ENCODE results near the gene TP63.
"Not testable (repeated sequence)": the region's sequence is repeated elsewhere in the genome, so short reads cannot be mapped to it uniquely, and the experiment has no call there.

The TP63 gene

DNA sequence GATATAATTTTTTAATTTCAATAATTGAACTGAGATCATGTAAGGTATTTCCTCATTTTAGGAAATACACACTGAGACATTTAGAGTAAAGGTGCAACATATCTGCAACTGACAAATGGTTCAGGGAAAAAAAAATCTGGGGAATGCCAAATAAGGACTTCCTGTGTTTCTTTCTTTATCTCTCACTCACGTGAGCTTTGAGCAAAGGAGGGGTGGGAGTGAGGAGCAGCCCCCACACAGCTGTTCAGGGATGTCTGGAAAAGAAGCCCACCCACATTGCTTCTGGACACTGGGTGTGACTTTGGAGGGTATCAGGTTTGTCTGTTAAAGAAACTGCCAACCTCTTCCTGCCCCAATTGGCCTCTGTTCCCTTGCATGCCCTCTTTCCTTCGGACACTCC is 5.6 kb upstream of the TP63 start:
- DNase-seq (ENCODE audit: low read depth in 2 of 2): no peak

DNA sequence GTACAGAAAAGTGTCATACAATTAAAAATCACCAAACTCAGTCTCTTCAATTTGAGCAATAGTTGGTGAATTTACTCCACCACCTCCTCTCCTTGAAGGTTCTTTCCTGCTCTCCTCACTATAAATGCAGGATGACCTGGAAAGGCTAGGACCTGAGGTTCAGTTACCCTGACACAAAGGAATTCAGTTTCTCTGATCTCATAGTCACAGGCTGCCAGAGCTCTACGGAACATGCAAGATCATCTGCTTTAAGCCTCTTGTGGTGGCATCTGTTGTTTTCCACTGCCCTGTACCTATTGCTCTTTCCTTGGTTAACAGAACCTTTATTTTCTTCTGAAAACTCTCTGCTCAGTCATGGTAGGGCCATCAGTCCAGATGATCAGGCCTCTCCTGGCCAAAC is 4.9 kb upstream of the TP63 start:
- no peak for DNase-seq (ENCODE audit: low read depth in 2 of 2)

DNA sequence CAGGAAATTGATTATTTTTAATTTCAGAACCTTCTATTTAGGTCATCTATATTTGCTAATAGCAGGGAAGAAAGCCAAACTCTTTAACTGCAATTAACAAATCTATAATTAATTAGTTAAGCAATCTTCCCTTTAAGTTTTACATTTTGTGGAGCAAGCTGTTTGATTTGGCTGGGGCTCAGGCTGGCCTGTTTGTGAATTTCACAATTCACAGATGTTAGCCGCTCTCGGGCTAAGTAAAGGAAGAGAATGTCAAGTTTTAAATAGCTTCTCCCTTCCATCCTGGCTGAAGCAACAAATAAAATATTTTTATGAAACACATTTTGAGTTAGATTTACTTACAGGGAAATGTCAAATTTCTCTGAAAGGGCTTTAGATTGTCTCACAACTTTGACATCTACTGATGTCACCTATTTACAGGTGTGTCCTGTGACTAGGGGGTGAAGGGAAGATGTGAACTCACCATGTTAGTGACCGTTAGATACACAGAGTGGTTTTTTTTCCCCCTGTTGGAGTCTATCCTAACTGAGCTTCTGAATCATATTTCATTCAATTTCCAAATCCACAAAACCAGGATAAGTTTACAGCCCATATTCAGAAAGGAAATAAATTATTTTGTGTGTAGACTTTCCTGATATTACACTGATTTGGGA is 1.3 kb upstream of the TP63 start:
- DNase-seq (ENCODE audit: low read depth in 2 of 2): no peak

DNA sequence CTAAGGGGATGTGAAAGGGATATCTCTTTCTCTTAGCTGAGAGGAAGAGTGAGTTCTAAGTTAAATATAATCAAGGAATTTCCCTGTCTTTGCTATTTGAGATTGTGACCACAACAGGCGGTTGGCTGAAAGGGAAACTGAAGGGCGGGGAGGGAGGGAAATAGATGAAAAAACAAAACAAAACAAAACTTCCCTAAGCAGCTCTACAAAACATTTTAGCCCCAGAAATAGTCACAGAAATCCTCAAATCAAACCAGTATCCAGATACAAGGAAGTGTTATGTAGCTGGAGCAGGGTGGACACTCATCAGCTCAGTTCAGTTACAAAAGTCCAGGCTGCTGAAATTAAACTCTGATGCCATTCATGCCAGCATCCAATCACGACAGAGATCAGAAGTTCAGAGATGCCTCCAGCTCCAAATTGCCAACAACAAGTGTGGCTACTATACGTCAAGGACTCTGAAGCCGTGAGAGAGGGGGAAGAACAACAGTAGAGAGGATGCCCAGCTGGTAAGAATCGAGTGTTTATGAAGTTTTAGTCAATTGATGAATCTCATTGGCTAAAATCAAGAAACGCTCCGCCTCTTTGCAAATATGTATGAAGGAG is 319 bp upstream of the TP63 start:
- DNase-seq (ENCODE audit: low read depth in 2 of 2): no peak

DNA sequence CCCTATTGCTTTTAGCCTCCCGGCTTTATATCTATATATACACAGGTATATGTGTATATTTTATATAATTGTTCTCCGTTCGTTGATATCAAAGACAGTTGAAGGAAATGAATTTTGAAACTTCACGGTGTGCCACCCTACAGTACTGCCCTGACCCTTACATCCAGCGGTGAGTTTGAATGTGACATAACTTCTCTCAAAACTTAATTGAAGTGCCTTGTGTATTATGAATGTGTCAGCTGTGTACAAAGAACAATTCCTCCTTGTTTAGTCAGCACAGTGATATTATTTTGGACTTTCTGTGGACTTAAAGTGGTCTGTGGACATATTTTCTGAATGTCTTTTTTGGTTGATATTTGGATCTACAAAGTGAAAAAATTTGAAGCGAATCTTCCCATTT is 220 bp downstream of the TP63 start:
- DNase-seq (ENCODE audit: low read depth in 2 of 2): no peak

DNA sequence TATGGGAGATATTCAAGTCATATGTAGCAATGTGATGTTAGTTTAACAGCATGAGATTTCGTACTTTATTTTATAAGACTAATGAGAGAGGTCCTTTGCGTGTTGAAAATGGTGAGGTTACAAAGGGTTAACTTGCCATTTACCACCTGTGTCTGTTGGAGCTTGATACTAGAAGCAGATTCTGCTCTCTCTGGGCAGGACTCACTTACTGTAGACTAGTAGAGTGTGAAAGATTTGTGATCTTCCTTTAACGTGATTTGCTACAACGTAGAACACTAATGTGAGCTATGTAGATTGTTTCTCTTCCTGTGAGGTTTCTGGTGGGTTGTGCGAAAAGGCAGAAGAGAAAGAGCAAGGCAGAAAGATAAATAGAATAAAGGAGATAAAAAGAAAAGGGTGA is 1.1 kb downstream of the TP63 start:
- DNase-seq (ENCODE audit: low read depth in 2 of 2): no peak

DNA sequence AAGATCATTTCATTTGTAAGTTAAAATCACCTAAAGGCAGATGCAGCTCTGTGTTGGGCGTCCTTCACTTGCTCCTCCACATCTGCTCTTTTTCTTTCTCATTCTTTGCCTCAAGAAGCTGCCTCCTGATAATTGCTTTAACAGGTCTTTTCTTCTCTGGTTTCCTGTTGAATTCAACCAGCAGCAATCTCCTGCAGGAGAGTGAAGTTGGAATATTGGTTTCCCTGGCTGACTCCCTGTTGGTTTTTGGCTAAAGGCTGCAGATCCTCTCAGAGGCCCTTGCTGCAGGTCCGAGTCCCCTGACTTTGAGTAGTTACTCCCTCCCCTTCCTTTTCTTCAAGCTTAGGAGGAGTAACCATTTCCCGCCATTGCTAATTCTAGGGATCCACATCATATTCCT is 4.2 kb downstream of the TP63 start:
- DNase-seq (ENCODE audit: low read depth in 2 of 2): no peak

DNA sequence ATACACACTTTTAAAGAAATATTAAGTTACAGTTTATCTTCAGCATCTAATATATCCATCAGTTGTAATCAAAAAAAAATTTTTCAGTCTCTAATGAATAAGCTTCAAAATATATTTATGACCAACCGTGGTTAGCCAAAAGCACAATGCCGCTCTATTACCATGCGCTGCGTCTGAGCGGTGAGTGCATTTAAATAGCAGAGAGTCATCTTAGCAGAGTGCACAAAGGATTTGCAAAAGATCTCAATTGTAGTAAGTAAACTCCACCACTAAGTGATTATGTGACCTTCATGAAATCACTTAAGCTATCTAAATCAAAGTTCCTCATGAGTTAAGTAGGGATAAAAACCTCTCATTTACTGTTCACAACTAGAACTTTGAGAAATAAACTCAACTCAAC is 4.9 kb downstream of the TP63 start:
- DNase-seq (ENCODE audit: low read depth in 2 of 2): no peak

DNA sequence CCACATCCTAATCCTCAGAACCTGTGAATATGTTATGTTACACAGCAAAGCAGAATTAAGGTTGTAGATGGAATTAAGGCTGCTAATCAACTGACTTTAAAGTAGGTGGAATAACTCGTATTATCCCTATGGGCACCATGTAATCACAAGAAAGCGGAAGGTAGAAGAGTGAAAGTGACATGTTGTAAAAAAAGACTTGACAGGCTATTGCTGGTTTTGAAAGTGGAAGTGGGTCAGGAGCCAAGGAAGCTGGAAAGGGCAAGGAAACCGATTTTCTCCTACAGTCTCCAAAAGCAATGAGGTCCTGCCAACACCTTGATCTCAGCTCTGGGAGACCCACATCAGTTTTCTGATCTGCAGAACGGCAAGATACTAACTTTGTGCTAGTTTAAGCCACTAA is 6.6 kb downstream of the TP63 start:
- no peak for DNase-seq (ENCODE audit: low read depth in 2 of 2)

DNA sequence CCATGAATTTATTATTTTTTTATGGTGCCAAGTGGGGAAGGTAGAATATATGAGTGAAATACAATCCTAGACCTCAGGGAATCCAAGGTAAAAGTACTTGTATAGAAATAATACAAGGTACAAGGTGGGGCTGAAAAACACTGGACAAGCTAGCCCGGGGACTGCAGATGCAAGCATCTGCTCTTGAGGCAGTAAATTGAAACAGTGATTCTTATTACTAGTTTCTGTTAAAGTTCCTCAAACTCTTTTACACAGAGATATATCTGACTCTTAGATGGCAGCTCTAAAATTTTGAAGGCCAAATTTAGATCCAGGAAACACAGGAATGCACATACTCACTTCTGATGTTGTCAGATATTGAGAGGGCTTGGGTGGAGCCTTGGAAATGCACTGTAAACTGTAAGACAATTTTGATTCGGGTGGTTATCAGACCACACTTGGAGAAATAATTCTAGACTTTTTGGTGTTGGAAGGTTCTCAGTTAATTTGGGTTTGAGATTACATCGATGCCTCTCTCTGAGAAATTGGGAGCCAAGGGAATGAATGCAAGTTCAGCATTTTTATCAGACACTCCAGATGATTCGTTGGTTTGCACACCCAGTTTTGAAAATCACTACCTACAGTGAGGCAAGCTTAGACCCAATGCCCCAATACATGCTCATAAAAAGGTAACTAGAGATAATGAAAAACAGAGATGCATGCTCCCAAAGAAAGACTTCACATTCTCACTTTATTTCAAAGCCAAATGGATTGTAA is 7.3 kb downstream of the TP63 start:
- no peak for DNase-seq (ENCODE audit: low read depth in 2 of 2)

DNA sequence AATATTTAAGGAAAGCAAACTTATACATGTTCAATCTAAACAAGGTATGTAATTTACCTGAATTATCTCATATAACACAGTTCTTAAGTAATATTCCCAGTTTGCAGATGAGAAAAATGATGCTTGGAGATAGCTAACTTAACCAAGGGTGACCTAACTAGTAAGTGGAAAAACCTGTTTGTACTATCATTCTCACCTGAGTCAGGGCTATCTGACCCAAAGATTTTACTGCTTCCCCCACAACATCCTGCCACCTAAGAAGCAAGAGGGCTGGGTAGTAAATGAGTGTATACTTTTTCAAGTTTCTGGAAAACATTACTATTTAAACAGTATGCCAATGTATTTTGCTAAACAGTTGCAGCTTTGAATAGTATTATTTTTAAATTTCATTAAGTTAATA is 10.6 kb downstream of the TP63 start:
- DNase-seq (ENCODE audit: low read depth in 2 of 2): no peak

DNA sequence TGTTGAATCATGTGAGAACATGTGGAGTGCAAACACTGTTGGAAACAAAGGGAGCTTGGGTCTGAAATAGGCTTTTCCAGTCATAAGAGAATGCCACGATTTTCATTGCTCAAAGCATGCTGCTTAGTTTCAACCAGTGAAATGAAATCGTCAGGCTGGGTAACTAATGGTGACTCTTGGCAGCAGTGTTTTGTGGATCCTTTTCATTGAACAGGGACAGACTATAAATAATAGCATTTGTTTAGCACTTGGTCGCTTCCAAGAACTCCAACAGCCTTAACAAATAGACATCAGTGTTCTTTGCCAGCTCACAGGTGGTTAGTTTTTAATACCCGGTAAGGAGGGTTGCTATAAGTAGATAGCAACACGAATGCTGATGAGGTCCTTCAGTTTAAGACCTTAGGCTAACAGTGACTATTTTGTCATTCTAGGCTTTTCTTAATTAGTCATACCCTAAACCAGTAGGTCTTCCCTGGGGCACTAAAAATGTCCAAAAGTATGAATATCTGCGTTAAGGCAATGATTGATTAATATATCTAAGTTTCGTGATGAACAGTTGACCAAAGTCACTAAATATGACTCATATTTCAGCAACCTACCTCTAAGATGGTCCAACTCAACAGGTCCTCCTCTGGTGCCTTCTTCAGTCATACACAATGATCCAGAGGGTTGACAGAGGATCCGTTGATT is 15.8 kb downstream of the TP63 start:
- DNase-seq (ENCODE audit: low read depth in 2 of 2): no peak

DNA sequence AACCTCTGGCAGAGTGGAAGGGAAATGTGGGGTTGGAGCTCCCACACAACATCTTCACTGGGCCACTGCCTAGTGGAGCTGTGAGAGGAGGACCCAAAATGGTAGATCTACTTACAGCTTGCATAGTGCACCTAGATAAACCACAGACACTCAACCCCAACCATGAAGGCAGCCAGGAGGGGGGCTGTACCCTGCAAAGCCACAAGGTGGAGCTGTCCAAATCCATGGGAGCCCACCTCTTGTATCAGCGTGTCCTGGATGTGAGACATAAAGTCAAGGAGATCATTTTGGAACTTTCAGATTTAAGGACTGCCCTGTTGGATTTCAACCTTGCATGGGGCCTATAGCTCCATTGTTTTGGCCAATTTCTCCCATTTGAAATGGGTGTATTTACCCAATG is 20.9 kb downstream of the TP63 start:
- DNase-seq (ENCODE audit: low read depth in 2 of 2): no peak

DNA sequence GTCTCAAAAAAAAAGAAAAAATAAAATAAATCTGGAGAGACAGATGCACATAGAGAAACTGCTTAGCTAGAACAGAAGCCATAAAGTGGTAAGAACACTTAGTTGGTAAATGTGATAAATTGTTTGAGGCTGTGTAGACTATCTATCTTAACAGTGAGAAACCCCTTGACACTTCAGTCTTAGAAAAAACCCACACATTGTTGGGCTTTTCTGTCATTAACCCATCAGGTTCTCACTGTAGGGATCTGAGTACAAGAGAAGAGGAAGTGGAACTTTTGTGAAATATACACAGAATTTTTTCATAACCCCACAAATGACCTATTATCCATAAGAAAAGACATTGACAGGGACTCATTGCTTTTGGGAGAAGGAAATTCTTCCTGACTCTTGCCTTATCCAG is 24.4 kb downstream of the TP63 start:
- DNase-seq (ENCODE audit: low read depth in 2 of 2): no peak

DNA sequence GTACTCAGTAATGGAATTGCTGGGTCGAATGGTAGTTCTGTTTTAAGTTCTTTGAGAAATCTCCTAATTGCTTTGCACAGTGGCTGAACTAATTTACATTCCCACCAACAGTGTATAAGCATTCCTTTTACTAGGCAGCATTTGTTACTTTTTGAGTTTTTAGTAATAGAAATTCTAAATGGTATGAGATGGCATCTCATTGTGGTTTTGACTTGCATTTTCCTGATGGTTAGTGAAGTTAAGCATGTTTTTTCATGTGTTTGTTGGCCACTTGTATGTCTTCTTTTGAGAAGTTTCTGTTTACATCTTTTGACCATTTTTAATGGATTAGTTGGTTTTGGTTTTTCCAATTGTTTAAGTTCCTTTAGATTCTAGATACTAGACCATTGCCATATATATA is 28.4 kb downstream of the TP63 start:
- DNase-seq (ENCODE audit: low read depth in 2 of 2): no peak

DNA sequence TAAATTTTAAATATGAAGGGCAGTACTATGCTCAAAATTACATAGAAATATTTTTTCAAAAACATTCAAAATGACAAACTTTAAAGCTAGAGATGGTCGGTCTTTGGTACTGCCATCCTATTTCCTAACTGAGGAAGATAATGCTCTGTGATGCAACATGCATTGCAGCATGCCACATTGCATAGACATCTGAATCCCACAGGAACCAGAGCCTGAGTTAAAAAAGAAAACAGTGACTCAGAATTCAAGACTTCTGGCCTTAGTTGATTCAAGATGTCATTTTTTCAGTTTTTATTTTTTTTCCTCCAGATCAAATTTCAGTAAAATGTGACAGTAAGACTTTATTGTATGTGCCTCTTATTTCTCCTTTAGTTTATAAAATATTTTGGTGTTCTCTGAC is 33.1 kb downstream of the TP63 start:
- DNase-seq (ENCODE audit: low read depth in 2 of 2): no peak

DNA sequence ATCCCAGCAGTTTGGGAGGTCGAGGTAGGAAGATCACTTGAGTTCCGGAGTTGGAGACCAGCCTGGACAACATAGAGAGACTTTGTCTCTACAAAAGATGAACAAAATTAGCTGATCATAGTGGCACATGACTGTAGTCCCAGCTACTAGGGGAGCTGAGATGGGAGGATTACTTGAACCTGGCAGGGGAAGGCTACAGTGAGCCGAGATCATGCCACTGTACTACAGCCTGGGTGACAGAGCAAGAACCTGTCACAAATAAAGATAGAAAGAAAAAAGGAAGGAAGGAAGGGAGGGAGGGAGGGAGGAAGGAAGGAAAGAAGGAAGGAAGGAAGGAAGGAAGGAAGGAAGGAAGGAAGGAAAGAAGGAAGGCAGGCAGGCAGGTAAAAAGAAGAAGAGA is 41.2 kb downstream of the TP63 start:
- not testable (repeated sequence) for DNase-seq (ENCODE audit: low read depth in 2 of 2)

DNA sequence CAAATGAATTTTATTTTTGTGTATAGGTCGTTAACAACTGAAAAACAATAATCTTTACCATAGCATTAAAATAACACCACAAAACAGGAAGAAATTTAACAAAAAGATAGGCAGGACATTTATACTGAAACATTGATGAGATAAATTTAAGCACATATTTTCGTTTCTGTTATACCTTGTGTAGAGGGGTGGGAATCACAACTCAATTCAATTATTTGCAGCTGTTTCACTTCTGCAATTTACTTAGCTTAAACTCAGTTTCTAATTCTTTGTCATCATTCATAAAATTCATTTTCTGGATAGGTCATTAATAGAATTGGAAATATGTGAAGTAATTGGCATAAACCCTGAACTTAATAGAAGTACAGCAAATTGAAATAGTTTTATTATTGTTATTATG is 42.3 kb downstream of the TP63 start:
- DNase-seq (ENCODE audit: low read depth in 2 of 2): no peak

DNA sequence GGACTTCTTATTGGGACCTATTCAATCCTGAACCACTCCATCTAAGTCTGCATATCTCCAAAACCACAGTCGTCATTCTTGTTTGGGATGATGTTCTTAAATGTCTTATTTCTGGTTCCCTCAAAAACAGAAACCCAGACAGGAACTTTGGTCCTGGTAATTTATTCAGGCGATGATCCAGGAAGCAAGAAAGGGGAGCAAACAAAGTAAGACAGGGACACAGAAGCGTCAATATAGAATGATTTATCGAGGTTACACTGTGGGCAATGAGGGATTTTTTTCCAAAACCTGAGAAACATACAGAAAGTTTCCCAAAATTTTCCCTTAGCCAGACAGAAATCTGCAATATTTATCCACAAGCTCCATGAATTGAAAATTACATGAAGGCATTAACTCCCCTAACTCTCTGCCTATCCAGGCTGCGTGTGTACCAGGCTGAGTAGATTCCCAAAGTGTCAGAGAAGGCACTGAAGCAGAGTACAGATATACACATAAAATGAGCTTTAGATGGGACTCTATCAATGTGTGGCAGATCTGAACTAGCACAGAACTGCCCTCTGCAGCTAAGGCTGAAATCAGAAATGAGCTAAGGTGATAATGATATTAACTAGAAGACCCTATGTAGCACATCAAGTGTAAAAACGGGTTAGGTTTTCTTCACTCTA is 43.2 kb downstream of the TP63 start:
- no peak for DNase-seq (ENCODE audit: low read depth in 2 of 2)

DNA sequence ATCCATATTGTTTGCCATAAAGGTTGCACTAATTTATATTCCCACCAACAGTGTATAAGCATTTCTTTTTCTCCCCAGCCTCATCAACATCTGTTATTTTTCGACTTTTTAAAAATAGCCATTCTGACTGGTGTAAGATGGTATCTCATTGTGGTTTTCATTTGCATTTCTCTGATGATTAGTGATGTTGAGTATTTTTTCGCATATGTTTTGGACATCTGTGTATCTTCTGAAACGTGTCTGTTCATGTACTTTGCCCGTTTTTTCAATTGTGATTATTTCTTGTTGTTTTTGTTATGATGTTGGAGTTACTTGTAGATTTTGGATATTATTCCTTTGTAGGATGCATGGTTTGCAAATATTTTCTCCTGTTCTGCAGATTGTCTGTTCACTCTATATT is 46.5 kb downstream of the TP63 start:
- no peak for DNase-seq (ENCODE audit: low read depth in 2 of 2)

DNA sequence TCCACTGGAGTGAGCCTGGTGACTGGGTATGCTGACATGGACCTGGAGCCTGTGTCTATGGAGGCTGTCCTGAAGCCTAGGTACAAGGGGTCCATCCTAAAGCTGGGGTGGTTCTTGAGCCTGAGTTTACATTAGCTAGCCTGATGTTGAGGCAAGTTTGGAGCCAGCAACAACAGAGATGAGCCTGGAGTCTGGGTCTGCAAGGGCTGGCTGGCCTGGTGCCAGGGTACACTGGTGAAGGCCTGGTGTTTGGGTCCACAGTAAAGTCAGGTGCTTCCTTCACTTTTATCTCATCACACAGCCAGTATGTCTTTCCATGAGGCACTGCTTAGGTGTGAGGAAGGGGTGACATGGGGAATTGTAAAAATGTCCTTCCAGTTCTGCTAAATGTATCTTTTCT is 49.5 kb downstream of the TP63 start:
- DNase-seq (ENCODE audit: low read depth in 2 of 2): no peak

DNA sequence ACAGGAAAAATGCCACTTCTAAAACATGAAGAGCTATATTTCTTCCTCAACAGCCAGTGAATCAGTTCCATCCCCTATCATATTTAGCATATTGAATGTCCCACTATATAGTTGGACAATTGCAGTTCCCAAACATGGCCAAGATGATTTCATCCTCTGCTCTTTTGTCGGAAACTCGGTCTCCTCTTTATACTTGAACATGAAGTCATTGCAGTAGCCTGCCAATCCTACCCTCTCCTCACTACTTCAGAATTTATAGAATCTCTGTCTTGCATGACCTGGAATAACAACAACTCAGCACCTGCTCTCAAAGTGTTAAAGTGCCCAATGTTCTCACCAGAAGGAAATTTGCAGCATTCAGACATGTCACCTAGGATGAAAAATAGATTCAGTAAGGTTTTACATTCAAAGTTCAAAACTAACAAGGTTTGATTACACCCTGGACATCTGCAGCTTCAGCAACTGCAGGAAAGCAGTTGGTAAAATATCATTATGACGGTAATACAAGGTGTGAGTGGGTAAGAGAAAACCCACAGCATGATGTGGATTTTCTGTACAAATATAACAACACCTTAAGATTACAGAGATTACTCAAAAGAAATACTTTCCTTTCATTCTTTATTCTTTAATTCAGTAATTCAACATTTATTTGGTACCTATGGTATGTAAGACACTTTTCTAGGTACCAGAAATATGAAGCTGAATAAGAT is 52.5 kb downstream of the TP63 start:
- DNase-seq (ENCODE audit: low read depth in 2 of 2): no peak
